ENCODE results near the gene SP7.

SP7 gene

DNA sequence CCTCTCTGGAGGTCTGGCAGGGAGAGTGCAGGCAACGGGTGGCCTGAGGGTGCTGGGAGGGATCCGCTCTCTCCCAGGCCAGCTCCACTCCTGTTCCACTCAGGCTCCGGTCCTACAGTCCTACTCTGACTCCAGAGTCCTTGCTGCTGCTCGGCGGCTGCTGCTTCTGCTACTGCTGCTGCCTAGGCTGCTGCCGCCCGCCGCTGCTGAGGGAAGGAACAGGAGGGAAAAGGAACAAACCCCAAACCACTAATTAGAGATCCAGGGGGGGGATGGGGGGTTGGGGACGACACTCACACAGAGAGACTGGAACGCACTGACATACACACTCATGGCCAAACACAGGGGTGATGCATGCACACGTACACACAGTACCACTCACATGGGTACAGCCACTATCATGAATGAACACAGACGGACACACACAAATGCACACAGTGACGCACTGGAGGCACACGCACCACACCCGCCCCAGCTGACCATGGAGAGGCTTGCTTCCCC is at the start of gene SP7:
TSS of gene SP7 (minus strand) at position 174 of the 501 bp plus-strand sequence. CDS start 708 bp downstream, outside the sequence.
- H3K27ac ChIP-seq: no peak within 1 kb of the TSS
- no peak for DNase-seq (ENCODE audit: low read depth, low spot score)

GRCh38 chr12:53383258-53383657 is 47.1 kb upstream of the SP7 start:
- H3K4me3 ChIP-seq: peak overlapping the region; percentile 54

More for the DNA sequence above, at the start of gene SP7:
- Histone ChIP-seq H3K4me3 (no peak within 1 kb of the TSS), H3K9ac (ENCODE audit: insufficient read length) (no peak within 1 kb of the TSS), H3K9me3 (ENCODE audit: low read depth, low read length) (no peaks in the 10 kb centered on the region), H3K36me3 (ENCODE audit: insufficient read depth, low read length) (no peaks in the 10 kb centered on the region)
- TF ChIP-seq EZH2 (IDR thresholded peaks at IDR 0.05): no peak
- TF ChIP-seq FOXP2 (optimal IDR thresholded peaks at IDR 0.05; ENCODE audit: control extremely low read depth, extremely low read length, insufficient read depth): no peak
- no peak for TF ChIP-seq POLR2AphosphoS5 (IDR thresholded peaks at IDR 0.05; ENCODE audit: borderline replicate concordance, low read depth, low read length)

DNA sequence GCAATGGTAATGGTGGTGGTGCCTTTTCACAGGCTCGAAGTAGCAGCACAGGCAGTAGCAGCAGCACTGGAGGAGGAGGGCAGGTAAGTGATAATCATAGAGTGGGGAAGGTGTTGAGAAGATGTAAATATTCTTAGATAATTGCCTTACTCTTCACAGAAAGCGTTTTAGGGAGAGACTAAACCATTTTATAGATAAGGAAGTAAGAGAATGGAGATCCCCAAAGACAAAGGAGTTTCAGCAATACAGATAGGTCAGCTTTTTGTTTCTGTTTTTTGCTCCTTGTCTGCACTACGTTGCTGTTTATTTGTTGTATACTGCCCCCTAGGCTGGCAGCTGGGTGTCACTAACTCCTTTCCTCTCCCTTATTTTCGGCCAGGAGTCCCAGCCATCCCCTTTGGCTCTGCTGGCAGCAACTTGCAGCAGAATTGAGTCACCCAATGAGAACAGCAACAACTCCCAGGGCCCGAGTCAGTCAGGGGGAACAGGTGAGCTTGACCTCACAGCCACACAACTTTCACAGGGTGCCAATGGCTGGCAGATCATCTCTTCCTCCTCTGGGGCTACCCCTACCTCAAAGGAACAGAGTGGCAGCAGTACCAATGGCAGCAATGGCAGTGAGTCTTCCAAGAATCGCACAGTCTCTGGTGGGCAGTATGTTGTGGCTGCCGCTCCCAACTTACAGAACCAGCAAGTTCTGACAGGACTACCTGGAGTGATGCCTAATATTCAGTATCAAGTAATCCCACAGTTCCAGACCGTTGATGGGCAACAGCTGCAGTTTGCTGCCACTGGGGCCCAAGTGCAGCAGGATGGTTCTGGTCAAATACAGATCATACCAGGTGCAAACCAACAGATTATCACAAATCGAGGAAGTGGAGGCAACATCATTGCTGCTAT is 45.8 kb upstream of the SP7 start:
- Histone ChIP-seq H3K36me3 (ENCODE audit: insufficient read depth, low read length) (peaks cover 51% of the 10 kb centered on the region), H3K27ac (peak overlapping the region; percentile 91), H3K4me3 (peak overlapping the region; percentile 89), H3K9me3 (ENCODE audit: low read depth, low read length) (no peaks in the 10 kb centered on the region), H3K9ac (ENCODE audit: insufficient read length) (peak overlapping the region; percentile 71)
- DNase-seq (ENCODE audit: low read depth, low spot score): no peak
- TF ChIP-seq FOXP2 (optimal IDR thresholded peaks at IDR 0.05; ENCODE audit: control extremely low read depth, extremely low read length, insufficient read depth): no peak
- no peak for TF ChIP-seq POLR2AphosphoS5 (IDR thresholded peaks at IDR 0.05; ENCODE audit: borderline replicate concordance, low read depth, low read length)

More at GRCh38 chr12:53383258-53383657, 47.1 kb upstream of the SP7 start:
- Histone ChIP-seq H3K36me3 (ENCODE audit: insufficient read depth, low read length) (peaks cover 60% of the 10 kb centered on the region), H3K9ac (ENCODE audit: insufficient read length) (no peak overlapping the region), H3K27ac (no peak overlapping the region), H3K9me3 (ENCODE audit: low read depth, low read length) (no peaks in the 10 kb centered on the region)
- DNase-seq (ENCODE audit: low read depth, low spot score): no peak
- TF ChIP-seq POLR2AphosphoS5 (IDR thresholded peaks at IDR 0.05; ENCODE audit: borderline replicate concordance, low read depth, low read length) (no peak), EZH2 (IDR thresholded peaks at IDR 0.05) (no peak), FOXP2 (optimal IDR thresholded peaks at IDR 0.05; ENCODE audit: control extremely low read depth, extremely low read length, insufficient read depth) (no peak)

DNA sequence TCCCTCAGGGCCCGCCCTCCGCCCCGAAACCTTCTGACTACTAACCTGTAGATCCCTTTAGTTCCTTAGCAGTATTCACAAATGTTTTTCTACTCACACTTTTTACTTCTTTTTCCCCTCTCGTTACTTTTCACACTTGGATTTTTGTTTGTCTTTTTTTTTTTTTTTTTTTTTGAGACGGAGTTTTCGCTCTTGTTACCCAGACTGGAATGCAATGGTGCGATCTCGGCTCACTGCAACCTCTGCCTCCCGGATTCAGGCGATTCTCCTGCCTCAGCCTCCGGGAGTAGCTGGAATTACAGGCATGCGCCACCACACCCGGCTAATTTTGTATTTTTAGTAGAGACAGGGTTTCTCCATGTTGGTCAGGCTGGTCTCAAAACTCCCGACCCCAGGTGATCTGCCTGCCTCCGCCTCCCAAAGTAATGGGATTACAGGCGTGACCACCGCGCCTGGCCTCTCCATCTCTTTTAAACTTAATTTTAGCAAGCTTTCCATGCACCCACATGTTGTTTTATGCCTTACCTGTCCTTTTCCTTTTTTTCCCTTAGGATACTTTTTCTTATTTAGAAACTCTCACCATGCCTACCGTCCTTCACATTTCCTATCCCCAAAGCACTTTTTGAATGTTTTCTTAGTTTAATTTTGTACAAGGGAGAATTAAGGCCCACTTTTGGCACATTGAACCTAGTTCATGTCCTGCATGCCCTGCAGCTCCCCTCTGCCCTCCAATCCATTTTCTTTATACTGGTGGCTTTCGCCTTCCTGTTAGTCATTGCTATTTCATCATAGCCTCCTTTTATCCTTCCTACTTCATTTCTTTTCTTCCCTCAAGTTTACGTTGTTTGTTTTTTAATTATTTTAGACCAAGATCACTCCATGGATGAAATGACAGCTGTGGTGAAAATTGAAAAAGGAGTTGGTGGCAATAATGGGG is 44.9 kb upstream of the SP7 start:
- Histone ChIP-seq H3K4me3 (peak overlapping the region; percentile 89), H3K9me3 (ENCODE audit: low read depth, low read length) (no peaks in the 10 kb centered on the region), H3K27ac (peak overlapping the region; percentile 91), H3K9ac (ENCODE audit: insufficient read length) (peak overlapping the region; percentile 71), H3K36me3 (ENCODE audit: insufficient read depth, low read length) (peaks cover 42% of the 10 kb centered on the region)
- TF ChIP-seq FOXP2 (optimal IDR thresholded peaks at IDR 0.05; ENCODE audit: control extremely low read depth, extremely low read length, insufficient read depth) (no peak), POLR2AphosphoS5 (IDR thresholded peaks at IDR 0.05; ENCODE audit: borderline replicate concordance, low read depth, low read length) (0 out of 2 replicates have a peak, but pooled peaks have one; percentile 24)
- no peak for DNase-seq (ENCODE audit: low read depth, low spot score)

- H3K9me3 ChIP-seq (ENCODE audit: low read depth, low read length): no peaks in the 10 kb centered on the region
- peak within 1 kb of the TSS; percentile 98 for H3K27ac ChIP-seq
- H3K4me3 ChIP-seq: peak within 1 kb of the TSS; percentile 89
- no peak for DNase-seq (ENCODE audit: low read depth, low spot score)
- TF ChIP-seq FOXP2 (optimal IDR thresholded peaks at IDR 0.05; ENCODE audit: control extremely low read depth, extremely low read length, insufficient read depth) (no peak), POLR2AphosphoS5 (IDR thresholded peaks at IDR 0.05; ENCODE audit: borderline replicate concordance, low read depth, low read length) (peak; percentile 25; the same call in 1 of the 2 replicates)
- peaks cover 38% of the 10 kb centered on the region for H3K36me3 ChIP-seq (ENCODE audit: insufficient read depth, low read length)
- peak within 1 kb of the TSS; percentile 96 for H3K9ac ChIP-seq (ENCODE audit: insufficient read length)
These were observed 44.1 kb upstream of the SP7 start, which contains the start of gene SP1 for GRCh38 chr12:53380104-53380793. Gene SP1, plus strand, starts transcription at chr12:53380176. Its CDS starts 116 bp downstream, at chr12:53380292.

- peaks cover 34% of the 10 kb centered on the region for H3K36me3 ChIP-seq (ENCODE audit: insufficient read depth, low read length)
- peak overlapping the region; percentile 89 for H3K4me3 ChIP-seq
- TF ChIP-seq POLR2AphosphoS5 (IDR thresholded peaks at IDR 0.05; ENCODE audit: borderline replicate concordance, low read depth, low read length) (peak; percentile 80), FOXP2 (optimal IDR thresholded peaks at IDR 0.05; ENCODE audit: control extremely low read depth, extremely low read length, insufficient read depth) (no peak)
- H3K9ac ChIP-seq (ENCODE audit: insufficient read length): peak overlapping the region; percentile 96
- H3K9me3 ChIP-seq (ENCODE audit: low read depth, low read length): no peaks in the 10 kb centered on the region
- peak; percentile 100 for DNase-seq (ENCODE audit: low read depth, low spot score)
- H3K27ac ChIP-seq: peak overlapping the region; percentile 98
These were observed 43.4 kb upstream of the SP7 start for GRCh38 chr12:53379389-53380103.

Measured in SK-N-MC (cell line).